ENCODE measurements around the gene RNF152.
"Not testable (repeated sequence)": the region's sequence is repeated elsewhere in the genome, so short reads cannot be mapped to it uniquely, and the experiment has no call there.

RNF152 gene

GRCh38 chr18:61821748-61822147, 71.1 kb downstream of the RNF152 start:
- DNase-seq (ENCODE audit: low read depth in 2 of 2) = no peak

DNA sequence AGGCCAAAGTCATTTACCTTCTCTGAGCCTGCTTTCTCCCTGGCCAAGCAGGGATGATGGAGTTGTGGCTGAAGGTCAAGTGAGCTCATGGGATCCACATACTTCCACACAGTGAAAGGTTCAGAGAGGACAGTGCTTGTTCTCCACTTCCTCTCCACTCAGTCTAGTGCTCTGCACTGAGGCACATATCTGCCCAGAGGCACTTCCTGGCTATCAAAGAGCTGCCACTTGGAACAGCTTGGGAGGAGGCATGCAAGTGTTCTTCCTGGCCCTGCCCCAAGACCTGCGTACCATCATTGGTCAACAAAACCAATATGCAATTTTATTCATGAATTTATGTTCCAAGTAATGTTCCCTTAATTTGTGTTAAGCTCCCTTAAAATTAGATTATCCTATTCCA, 71.9 kb downstream of the RNF152 start:
- no peak for DNase-seq (ENCODE audit: low read depth in 2 of 2)

DNA sequence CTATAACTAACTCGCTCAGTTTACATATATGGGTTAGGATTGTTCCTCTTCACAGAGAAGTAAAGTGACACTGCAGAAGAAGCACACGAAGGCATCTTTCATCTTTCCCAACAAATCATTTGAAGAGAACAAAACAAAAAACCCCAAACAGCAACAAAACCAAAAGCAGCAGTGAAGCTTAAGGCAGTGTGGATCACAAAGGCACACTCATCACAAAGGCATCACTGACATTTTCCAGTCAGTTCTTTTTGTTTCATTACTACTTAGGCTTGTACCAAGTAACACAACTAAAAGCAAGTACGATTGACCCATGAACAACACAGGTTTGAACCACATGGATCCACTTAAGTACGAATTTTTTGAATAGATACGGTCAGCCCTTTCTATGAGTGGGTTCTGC, 75.7 kb downstream of the RNF152 start:
- no peak for DNase-seq (ENCODE audit: low read depth in 2 of 2)

GRCh38 chr18:61815885-61816470, 76.8 kb downstream of the RNF152 start:
- DNase-seq (ENCODE audit: low read depth in 2 of 2) = no peak

DNA sequence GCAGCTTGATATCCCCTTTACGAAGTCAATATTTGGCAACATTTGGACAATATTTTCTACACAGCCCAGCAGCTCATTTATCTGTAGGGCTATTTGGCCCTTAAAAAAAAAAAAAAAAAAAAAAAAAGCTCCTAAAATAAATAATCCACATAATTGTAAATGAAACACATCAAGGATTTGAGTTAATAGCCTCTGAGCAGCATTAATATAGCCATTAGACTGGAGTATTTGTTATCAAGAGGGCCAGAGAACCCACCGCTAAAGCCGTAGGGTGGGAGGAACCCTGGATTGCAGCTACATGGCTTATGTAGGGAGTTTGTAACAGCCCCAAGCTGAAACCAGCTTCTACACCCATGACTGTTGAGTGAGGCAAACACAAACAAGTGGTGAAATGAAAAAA, 84.5 kb downstream of the RNF152 start:
- no peak for DNase-seq (ENCODE audit: low read depth in 2 of 2)

DNA sequence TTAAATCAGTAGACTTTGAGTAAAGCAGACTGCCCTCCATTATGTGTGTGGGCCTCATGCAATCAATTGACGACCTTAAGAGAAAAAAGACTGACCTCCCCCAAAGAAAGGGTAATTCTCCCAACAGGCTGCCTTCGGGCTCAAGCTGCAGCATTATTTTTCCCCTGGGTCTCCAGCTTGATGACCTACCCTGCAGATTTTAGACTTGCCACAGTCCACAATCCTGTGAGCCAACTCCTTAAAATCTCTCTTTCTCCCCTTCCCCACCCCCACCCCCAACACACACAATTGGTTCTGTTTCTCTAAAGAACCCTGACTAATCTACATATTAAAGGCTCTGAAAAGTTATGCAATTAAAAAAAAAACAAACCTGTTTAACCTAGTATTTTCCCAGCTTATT, 89.4 kb downstream of the RNF152 start:
- DNase-seq (ENCODE audit: low read depth in 2 of 2) = no peak

GRCh38 chr18:61797696-61798590, 94.9 kb downstream of the RNF152 start:
- no peak for DNase-seq (ENCODE audit: low read depth in 2 of 2)

- DNase-seq (ENCODE audit: low read depth in 2 of 2) = no peak
Observed at GRCh38 chr18:61791031-61791430, 101.8 kb downstream of the RNF152 start.

GRCh38 chr18:61787011-61787670, 105.7 kb downstream of the RNF152 start:
- not testable (repeated sequence) for DNase-seq (ENCODE audit: low read depth in 2 of 2)

GRCh38 chr18:61785588-61785987, 107.2 kb downstream of the RNF152 start:
- no peak for DNase-seq (ENCODE audit: low read depth in 2 of 2)

- DNase-seq (ENCODE audit: low read depth in 2 of 2) = no peak
Observed at GRCh38 chr18:61784834-61785233, 108.0 kb downstream of the RNF152 start.

DNA sequence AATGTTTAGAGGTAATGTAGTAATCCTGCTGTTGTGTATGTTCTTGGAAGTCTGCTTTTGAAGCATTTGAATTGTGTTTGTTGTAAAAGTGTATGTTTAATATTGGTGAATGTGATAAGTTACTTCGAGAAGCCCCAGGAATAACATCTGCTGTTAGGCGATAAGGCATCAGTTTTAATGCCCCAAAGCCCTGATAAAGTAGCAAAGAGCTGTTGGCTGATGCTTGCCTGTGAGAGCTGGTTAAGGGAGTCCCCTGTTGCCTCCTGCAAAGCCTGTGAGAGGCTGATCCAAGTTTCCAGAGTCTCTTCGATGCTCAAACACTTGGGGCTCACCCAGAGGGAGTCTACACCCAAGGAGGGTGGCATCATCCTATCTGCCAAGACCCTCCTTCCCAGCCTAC, 110.3 kb downstream of the RNF152 start:
- DNase-seq (ENCODE audit: low read depth in 2 of 2) = no peak

DNA sequence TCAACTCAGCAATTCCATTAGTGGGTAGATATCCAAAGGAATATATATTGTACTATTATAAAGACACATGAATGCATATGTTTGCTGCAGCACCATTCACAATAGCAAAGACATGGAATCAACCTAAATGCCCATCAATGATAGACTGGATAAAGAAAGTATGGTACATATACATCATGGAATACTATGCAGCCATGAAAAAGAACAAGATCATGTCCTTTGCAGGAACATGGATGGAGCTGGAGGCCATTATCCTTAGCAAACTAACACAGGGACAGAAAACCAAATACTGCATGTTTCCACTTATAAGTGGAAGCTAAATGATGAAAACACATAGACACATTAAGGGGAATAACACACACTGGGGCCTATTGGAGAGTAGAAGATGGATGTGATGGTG, 116.6 kb downstream of the RNF152 start:
- DNase-seq (ENCODE audit: low read depth in 2 of 2) = not testable (repeated sequence)

DNA sequence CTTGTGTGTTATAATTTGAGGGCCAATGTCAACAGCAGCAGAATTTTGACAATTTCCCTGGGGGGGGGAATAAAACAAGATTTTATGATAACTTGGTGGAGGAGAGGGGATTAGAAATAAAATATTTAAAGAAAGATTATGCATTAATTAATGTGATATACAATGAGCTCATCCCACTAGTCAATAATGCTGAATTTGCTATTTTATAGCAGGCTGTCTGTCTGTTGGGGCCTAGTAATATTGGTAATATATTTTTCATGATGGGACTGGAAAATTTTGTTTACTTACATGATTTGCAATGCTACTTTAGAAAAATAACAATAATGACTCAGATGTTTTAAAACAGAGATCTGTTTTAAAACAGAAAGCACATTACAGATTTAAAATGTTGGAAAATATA, 118.0 kb downstream of the RNF152 start:
- no peak for DNase-seq (ENCODE audit: low read depth in 2 of 2)

DNA sequence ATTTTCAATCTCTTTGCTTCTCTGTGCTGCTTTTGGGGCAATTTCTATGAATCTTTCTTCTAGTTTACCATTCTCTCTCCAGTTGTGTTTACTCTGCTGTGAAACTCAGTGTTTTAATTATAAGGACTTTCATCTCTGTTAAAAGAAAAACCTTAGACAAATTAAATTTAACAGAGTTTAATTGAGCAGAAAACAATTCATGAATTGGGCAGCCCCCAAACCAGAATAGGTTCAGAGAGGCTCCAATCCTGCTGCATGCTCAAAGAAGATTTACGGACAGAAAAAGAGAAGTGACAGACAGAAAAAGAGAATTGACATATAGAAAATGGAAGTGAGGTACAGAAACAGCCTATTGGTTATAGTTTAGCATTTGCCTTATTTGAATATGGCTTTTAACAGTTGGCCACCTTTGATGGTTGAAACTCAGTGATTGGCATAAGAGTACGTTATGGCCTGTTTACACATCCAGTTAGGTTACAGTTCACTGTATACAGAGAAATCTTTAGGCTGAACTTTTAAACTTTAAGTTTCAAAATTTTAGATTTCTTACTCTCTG, 120.4 kb downstream of the RNF152 start:
- no peak for DNase-seq (ENCODE audit: low read depth in 2 of 2)

DNA sequence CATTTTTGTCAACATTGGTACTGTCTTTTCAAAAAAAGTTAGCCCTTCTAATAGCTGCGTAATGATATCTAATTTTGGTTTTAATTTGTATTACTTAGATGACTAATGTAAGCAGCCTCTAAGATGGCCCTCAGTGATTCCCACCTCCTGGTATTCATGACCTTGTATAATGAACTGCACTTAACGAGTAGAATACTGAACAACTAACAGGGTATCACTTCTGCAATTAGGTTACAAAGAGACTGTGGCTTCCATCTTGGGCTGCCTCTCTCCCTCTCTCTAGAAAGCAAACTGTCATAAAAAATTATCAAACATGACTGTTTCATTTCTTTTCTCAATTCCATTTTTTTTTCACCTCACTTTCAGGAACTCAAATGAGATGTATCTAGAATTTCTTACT, 120.9 kb downstream of the RNF152 start:
- DNase-seq (ENCODE audit: low read depth in 2 of 2) = no peak

DNA sequence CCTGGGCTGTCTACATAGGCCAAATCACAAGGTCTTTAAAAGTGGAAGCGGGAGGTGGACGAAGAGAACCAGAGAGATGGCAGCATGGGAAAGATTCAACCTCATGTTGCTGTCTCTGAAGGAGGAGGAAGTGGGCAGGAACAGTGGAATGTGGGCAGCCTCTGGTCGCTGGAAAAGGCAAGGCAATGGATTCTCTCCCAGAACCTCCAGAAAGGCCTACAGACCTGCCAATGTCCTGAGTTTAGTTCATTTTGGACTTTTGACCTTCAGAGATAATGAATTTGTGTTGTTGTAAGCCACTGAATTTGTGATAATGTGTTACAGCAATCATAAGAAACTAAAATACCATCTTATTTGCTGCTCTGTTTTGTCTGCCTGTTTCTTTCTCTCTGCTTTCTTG, 122.5 kb downstream of the RNF152 start:
- DNase-seq (ENCODE audit: low read depth in 2 of 2) = no peak

GRCh38 chr18:61766266-61766884, 126.4 kb downstream of the RNF152 start:
- no peak for DNase-seq (ENCODE audit: low read depth in 2 of 2)

DNA sequence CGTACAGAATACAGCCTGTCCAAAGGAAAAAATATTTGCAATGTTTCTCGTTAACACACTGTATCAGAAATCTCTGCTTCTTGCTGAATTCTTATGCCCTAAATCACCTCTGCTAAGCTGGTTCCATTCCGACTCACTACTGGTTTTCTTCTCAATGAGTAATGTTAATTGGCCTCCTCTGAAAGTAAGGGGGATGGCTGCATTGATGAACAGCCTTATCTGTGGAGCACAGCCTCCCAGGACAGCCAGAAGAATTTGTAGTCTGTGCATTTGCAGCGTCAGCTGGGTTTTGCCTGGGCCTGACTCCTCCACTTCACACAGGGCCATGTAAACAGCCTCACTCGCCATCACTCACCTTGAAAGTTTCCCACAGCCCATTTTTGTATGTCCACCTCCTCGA, 127.7 kb downstream of the RNF152 start:
- DNase-seq (ENCODE audit: low read depth in 2 of 2) = peak; percentile 51 to 57

- peak; percentile 8 to 34 for DNase-seq (ENCODE audit: low read depth in 2 of 2)
Observed at GRCh38 chr18:61764381-61764780, 128.4 kb downstream of the RNF152 start.

DNA sequence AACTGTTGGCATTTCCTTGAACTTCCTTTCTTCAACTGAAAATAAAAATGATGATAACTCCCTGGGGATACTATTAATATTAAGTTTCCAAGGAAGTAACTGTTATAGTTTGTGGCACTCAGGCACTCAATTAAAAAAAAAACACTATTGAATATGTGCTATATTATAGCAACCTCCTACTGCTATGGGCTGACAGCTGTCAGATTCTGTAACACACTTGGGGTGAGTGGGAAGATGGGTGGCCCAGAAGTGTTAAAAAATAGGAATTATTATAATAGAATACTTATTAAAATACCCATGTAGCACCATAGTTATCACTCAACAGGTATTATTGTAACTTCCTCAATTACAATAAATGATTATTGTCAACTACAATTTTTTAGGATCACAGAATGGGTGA, 130.9 kb downstream of the RNF152 start:
- no peak for DNase-seq (ENCODE audit: low read depth in 2 of 2)
